GM19023 (cell line): ENCODE data around the gene FAAH2.
"Not testable (repeated sequence)": the region's sequence is repeated elsewhere in the genome, so short reads cannot be mapped to it uniquely, and the experiment has no call there.

Source experiments
- ATAC-seq: cut with Tn5 transposase; IDR thresholded peaks from one replicate; pipeline ENCODE4 v1.9.1; 2021; ENCODE audit warnings: mild to moderate bottlenecking, moderate library complexity; ENCODE audit not compliant: unreplicated experiment

Gene FAAH2

DNA sequence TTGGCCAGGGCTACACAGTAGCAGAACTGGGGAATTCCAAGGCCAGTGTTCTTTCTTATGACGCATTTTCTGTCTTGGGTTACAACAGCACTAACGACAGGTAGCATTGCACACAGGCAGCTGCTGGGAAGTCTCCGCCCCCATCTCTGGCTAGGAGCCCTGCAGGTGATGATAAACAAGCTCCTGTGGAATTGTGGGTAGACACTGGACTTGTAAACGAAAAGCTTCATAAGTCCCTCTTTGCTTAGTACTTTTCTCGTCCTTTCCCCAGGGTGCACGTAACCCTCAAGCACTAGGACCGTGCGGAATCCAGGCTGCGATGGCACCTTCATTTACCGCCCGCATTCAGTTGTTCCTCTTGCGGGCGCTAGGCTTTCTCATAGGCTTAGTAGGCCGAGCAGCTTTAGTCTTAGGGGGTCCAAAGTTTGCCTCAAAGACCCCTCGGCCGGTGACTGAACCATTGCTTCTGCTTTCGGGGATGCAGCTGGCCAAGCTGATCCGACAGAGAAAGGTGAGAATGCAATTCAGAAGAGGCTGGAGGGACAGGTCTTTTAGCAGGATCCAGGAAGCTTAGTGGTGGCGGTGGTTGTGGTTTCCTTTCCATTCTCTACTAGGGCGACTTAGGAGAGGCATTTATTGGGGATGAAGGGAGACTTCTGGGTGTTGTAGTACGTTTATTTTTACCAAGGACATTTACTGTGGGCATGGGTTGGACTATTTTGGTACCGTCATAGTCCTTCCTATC, at the start of gene FAAH2:
TSS of gene FAAH2 (plus strand) at position 200 of the 745 bp plus-strand sequence. CDS start at position 320, 120 bp downstream.
- ATAC-seq = peak; percentile 93

- no peak for ATAC-seq
These were observed 44.5 kb upstream of the FAAH2 start for GRCh38 chrX:57241967-57242366.

- no peak for ATAC-seq
These were observed 34.5 kb upstream of the FAAH2 start for GRCh38 chrX:57251965-57252364.

DNA sequence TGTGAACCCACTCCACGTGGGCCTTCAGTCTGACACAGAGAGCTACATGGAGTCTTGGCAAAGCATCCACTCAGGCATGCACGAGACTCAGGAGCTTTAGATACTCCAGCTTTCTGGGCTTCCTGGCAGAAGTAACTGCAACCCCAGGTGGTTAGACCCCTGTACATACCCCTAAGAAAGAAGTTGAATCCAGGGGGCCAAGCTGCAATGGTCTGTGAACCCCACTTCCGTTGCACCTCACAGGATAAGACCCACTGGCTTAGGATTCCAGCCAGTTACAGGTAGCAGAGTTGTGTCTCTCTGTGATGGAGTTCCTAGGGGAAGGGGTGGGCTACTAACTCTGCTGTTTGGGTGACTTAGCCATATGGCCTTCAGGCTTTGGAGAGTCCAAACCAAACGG, 21.4 kb upstream of the FAAH2 start:
- no peak for ATAC-seq

GRCh38 chrX:57266275-57266674, 20.2 kb upstream of the FAAH2 start:
- no peak for ATAC-seq

DNA sequence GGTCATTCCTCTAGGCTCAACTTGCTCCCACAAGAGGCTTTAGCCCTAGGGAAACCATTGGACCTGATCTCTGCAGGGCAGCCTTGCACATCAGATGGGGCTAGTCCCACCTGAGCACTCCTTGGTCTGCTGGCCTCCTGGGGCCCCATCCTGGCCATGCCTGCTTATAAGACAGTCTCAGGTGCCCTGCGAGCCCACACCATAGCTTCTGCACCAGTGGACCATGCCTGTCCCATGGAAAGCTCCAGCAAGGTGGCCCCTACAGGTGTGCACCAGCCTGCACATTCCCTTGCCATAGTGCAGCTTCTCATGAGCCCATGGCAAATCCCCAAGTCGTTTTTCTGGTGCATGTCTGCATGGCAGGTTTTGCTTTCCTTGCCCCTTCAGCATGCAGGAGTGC, 19.6 kb upstream of the FAAH2 start:
- ATAC-seq = no peak

DNA sequence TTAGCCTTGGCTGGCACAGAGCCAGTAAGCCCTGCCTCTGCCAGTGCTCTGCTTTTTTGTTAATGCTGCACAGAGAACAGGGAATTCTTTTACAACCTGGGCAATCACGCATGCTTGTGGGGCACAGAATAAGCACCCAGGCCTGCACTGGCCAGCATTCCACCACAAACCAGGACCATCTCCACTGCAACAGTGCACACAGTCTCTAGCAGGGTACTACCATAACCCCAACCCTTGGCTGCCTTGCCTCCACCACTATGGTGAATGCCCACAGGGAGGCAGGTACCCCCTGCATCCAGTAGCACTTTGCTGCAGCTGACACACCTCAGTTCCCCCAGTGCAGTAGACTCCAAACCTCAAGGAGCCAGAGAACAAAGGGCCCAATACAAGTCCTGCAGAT, 19.2 kb upstream of the FAAH2 start:
- ATAC-seq = no peak

GRCh38 chrX:57270980-57271379, 15.5 kb upstream of the FAAH2 start:
- no peak for ATAC-seq

DNA sequence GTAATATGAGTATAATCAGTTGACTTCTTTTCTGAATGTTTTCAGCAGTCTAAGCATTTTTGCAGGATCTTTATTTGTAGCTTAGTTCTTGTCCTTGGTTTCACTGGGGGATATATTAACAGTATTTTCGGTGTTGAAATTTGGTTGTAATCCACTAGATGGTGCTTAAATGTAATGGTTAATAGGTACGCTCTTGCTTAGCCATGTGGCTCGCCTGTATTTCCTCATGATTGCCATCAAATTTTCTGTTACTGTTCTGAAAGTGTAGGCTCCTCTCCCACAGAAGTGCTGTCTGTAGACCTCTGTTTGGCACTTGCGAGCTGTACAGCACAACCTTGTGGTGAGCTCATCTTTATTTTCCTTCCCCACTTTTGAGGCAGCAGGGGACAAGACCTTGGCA, 3.9 kb upstream of the FAAH2 start:
- ATAC-seq = no peak

GRCh38 chrX:57285001-57285400, 1.5 kb upstream of the FAAH2 start:
- ATAC-seq = no peak

DNA sequence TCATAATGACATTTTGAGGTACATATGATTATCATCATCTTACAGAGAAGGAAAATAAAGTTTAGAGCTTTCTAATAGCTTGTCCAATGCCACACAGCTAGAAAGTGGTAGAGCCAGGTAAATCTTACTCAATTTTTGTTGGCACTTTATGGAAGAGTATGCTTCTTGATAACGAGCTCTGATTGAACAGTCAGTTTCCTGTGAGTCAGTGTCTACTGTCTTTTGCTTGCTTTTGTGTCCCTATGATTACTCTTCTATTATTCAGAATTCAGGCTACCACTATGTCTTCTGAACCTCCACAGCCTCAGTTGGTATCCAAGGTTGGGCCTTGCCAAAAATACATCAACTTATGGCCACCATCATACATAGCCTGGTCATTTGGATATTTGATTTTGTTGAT, 2.6 kb downstream of the FAAH2 start:
- no peak for ATAC-seq

DNA sequence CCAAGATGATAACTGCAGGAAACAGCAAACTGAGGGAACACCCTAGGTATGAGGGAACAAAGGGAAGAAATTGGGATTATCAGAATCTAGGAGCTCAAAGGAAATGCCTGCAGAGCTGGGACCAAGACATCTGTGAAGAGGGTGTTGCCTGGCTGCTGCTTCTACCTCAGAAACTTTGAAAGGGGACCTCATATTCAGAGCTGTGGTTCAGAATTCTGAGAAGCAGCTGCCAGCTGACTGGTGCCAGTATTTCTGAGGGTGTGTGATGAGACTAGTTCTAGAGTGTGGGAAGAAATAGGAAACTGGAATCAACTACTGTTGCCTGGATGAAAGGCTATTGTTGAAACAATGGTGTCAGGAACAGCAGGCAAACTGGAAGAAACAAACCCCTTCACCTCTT, 8.5 kb downstream of the FAAH2 start:
- ATAC-seq = no peak

GRCh38 chrX:57295679-57296078, 9.2 kb downstream of the FAAH2 start:
- not testable (repeated sequence) for ATAC-seq

- ATAC-seq = no peak
These were observed 27.2 kb downstream of the FAAH2 start for GRCh38 chrX:57313583-57314215.

GRCh38 chrX:57329008-57329407, 42.5 kb downstream of the FAAH2 start:
- ATAC-seq = no peak

DNA sequence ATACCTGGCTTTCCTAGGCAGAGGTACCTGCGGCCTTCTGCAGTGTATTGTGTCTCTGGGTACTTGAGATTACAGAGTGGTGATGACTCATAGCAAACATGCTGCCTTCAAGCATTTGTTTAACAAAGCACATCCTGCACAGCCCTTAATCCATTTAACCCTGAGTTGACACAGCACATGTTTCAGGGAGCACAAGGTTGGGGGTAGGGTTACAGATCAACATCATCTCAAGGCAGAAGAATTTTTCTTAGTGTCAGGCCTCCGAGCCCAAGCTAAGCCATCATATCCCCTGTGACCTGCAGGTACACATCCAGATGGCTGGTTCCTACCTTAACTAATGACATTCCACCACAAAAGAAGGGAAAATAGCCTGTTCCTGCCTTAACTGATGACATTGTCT, 49.3 kb downstream of the FAAH2 start:
- ATAC-seq = not testable (repeated sequence)

DNA sequence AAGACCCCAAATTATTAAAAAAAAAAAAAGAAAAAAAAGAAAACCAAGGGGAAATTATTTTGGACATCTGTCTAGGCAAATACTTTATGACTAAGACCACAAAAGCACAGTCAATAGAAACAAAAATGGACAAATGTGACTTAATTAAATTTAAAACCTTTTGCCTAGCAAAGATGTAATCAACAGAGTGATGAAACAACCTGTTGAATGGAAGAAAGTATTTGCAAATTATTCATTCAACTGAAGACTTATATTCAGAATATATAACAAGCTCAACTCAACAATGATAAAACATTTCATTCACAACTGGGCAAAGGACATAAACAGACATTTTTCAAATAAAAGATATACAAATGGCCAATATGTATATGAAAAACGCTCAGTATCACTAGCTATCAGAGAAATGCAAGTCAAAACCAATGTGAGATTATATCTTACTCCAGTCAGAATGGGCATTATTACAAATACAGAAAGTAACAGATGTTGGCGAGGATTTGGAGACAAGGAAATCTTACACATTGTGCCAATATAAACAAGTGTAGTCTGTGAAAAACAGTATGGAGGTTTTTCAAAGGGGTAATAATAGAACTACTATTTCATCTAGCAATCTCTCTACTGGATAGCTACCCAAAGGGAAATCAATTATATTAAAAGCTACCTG, 67.1 kb downstream of the FAAH2 start:
- no peak for ATAC-seq

- no peak for ATAC-seq
These were observed 77.6 kb downstream of the FAAH2 start for GRCh38 chrX:57364145-57364544.

GRCh38 chrX:57366430-57366829, 79.9 kb downstream of the FAAH2 start:
- ATAC-seq = no peak

DNA sequence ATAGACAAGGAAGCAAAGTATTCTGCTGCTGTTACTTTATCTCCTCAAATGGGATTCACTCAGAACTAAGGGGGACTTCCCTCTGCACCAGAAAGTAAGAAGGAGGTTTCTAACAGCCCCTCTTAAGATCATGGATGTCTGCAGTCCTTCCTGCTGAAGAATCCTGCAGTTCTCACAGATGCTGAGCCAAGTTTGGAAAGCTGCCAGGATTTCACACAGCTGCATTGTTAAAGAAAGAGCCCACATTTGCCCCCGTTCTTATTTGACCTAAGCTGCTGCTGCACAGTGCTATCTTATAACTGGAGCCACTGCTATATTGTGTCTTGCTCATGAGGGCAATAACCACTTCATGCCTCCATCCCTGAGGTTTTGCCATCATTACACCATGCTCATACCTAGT, 81.1 kb downstream of the FAAH2 start:
- ATAC-seq = no peak

DNA sequence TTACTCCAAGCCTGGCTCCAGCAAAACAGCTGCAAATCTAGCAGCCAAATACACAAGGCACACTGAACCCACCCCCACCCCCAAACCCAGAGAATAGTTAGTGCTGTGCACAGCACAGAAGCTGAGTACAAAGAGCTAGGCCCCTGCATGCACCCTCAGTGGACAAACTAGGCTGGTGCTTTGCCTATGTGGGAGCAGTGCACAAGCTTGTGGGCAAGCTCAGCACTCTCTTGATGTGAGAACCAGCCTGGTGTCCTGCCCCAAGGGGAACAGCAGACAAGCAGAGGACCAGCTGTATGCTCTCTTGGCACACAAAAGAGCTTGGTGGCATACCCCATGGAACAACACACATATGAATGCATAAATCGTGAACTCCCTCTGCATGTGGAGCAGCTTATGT, 81.7 kb downstream of the FAAH2 start:
- ATAC-seq = no peak

- no peak for ATAC-seq
These were observed 92.8 kb downstream of the FAAH2 start for GRCh38 chrX:57379296-57379695.
